Mucosa of rectum (tissue), 2 donors: ENCODE data around the gene HAPLN2.

Experiments
- H3K27ac ChIP-seq, 2 donors: one replicate each; pipeline ENCODE4 v1.7.0; 2013; ENCODE audit warnings: inconsistent platforms in 2 of 2, low read depth in 2 of 2, low read length in 2 of 2
- H3K27me3 ChIP-seq, 2 donors: one replicate each; pipeline ENCODE4 v1.7.0; 2013; ENCODE audit warnings: low read length in 2 of 2; ENCODE audit not compliant: control insufficient read depth in 2 of 2, insufficient read depth in 2 of 2
- H3K36me3 ChIP-seq, 2 donors: one replicate each; pipeline ENCODE4 v1.7.0; 2013; ENCODE audit warnings: low read length in 2 of 2; ENCODE audit not compliant: control insufficient read depth in 2 of 2, insufficient read depth in 2 of 2
- H3K4me1 ChIP-seq, 2 donors: one replicate each; pipeline ENCODE4 v1.7.0; 2013; ENCODE audit warnings: low read length in 2 of 2, mild to moderate bottlenecking in 1 of 2; ENCODE audit not compliant: control insufficient read depth in 2 of 2, insufficient read depth in 2 of 2
- H3K4me3 ChIP-seq, 2 donors: one replicate each; pipeline ENCODE4 v1.7.0; 2013; ENCODE audit warnings: low read length in 2 of 2
- H3K9ac ChIP-seq, 2 donors: one replicate each; pipeline ENCODE4 v1.7.0; 2013; ENCODE audit warnings: low read length in 2 of 2, low read depth in 1 of 2, mild to moderate bottlenecking in 1 of 2
- H3K9me3 ChIP-seq, 2 donors: one replicate each; pipeline ENCODE4 v1.7.0; 2013; ENCODE audit warnings: low read length in 2 of 2; ENCODE audit not compliant: control insufficient read depth in 2 of 2
- donor health status: healthy.
- donor health status: Normal muscosa, but diverticular disease.

Gene HAPLN2

GRCh38 chr1:156615946-156616345 is 3.3 kb upstream of the HAPLN2 start:
- H3K36me3 ChIP-seq: no peaks in the 10 kb centered on the region
- peak overlapping the region in 1 of 2 donors; percentile 2 for H3K9ac ChIP-seq
- no peaks in the 10 kb centered on the region for H3K9me3 ChIP-seq
- H3K4me1 ChIP-seq: no peaks in the 10 kb centered on the region
- peaks cover 19 to 20% of the 10 kb centered on the region in 2 donors for H3K27me3 ChIP-seq
- no peak overlapping the region for H3K4me3 ChIP-seq
- peak overlapping the region; percentile 18 to 23 for H3K27ac ChIP-seq

GRCh38 chr1:156616463-156616862 is 2.8 kb upstream of the HAPLN2 start:
- H3K9me3 ChIP-seq: no peaks in the 10 kb centered on the region
- peak overlapping the region in 1 of 2 donors; percentile 16 for H3K27ac ChIP-seq
- no peak overlapping the region for H3K4me3 ChIP-seq
- no peak overlapping the region for H3K9ac ChIP-seq
- no peaks in the 10 kb centered on the region for H3K36me3 ChIP-seq
- peaks cover 19 to 20% of the 10 kb centered on the region in 2 donors for H3K27me3 ChIP-seq
- H3K4me1 ChIP-seq: no peaks in the 10 kb centered on the region

DNA sequence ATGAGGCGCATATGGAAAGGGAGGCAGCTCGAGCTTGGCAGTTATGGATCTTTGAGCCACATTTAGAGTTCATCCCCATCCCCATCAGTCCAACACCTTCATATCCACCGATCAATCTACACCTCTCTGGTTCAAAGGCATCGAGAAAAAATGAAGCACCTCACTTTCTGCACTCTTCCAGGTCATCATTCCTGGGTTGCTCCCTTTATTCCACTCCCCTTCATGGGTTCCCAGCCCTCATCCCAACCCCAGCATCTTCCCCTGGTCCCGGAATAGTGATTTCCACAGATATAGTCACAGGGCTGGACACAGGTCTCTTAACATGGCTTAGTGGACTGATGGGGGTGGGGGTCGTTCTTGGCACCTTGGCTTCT is 354 bp downstream of the HAPLN2 start:
- H3K9ac ChIP-seq: no peak overlapping the region

GRCh38 chr1:156622581-156623297 is 3.5 kb downstream of the HAPLN2 start:
- Histone ChIP-seq H3K27ac (no peak overlapping the region), H3K36me3 (no peaks in the 10 kb centered on the region), H3K4me3 (no peak overlapping the region), H3K9ac (no peak overlapping the region), H3K27me3 (peaks cover 44 to 53% of the 10 kb centered on the region in 2 donors), H3K4me1 (peaks cover 18 to 19% of the 10 kb centered on the region in 2 donors), H3K9me3 (no peaks in the 10 kb centered on the region)

More for the DNA sequence above, 354 bp downstream of the HAPLN2 start:
- Histone ChIP-seq H3K4me1 (peaks cover 7% of the 10 kb centered on the region in 2 donors), H3K27ac (no peak overlapping the region), H3K36me3 (no peaks in the 10 kb centered on the region), H3K27me3 (peaks cover 36 to 37% of the 10 kb centered on the region in 2 donors), H3K9me3 (no peaks in the 10 kb centered on the region), H3K4me3 (no peak overlapping the region)

- Histone ChIP-seq H3K27me3 (peaks cover 44 to 50% of the 10 kb centered on the region in 2 donors), H3K9me3 (no peaks in the 10 kb centered on the region), H3K27ac (no peak overlapping the region), H3K4me1 (peaks cover 18 to 19% of the 10 kb centered on the region in 2 donors), H3K4me3 (peak overlapping the region; percentile 28 to 44), H3K36me3 (no peaks in the 10 kb centered on the region), H3K9ac (no peak overlapping the region)
These were observed 5.0 kb downstream of the HAPLN2 start for GRCh38 chr1:156623946-156624813.

GRCh38 chr1:156624814-156625435 is 5.7 kb downstream of the HAPLN2 start:
- Histone ChIP-seq H3K27me3 (peaks cover 37 to 42% of the 10 kb centered on the region in 2 donors), H3K9ac (no peak overlapping the region)

GRCh38 chr1:156625436-156626078 is 6.3 kb downstream of the HAPLN2 start:
- H3K27me3 ChIP-seq: peaks cover 35 to 39% of the 10 kb centered on the region in 2 donors
- no peaks in the 10 kb centered on the region for H3K36me3 ChIP-seq
- peaks cover 18 to 19% of the 10 kb centered on the region in 2 donors for H3K4me1 ChIP-seq
- H3K27ac ChIP-seq: no peak overlapping the region
- H3K9me3 ChIP-seq: no peaks in the 10 kb centered on the region
- H3K9ac ChIP-seq: peak overlapping the region in 1 of 2 donors; percentile 19
- peak overlapping the region in 1 of 2 donors; percentile 18 for H3K4me3 ChIP-seq

More at GRCh38 chr1:156624814-156625435, 5.7 kb downstream of the HAPLN2 start:
- Histone ChIP-seq H3K4me1 (peaks cover 18 to 19% of the 10 kb centered on the region in 2 donors), H3K27ac (no peak overlapping the region), H3K9me3 (no peaks in the 10 kb centered on the region), H3K36me3 (no peaks in the 10 kb centered on the region), H3K4me3 (peak overlapping the region in 1 of 2 donors; percentile 44)

GRCh38 chr1:156626079-156626438 is 6.8 kb downstream of the HAPLN2 start:
- Histone ChIP-seq H3K9ac (no peak overlapping the region), H3K4me3 (no peak overlapping the region), H3K27ac (no peak overlapping the region), H3K4me1 (peaks cover 18 to 19% of the 10 kb centered on the region in 2 donors), H3K9me3 (no peaks in the 10 kb centered on the region), H3K36me3 (no peaks in the 10 kb centered on the region), H3K27me3 (peaks cover 32 to 39% of the 10 kb centered on the region in 2 donors)

DNA sequence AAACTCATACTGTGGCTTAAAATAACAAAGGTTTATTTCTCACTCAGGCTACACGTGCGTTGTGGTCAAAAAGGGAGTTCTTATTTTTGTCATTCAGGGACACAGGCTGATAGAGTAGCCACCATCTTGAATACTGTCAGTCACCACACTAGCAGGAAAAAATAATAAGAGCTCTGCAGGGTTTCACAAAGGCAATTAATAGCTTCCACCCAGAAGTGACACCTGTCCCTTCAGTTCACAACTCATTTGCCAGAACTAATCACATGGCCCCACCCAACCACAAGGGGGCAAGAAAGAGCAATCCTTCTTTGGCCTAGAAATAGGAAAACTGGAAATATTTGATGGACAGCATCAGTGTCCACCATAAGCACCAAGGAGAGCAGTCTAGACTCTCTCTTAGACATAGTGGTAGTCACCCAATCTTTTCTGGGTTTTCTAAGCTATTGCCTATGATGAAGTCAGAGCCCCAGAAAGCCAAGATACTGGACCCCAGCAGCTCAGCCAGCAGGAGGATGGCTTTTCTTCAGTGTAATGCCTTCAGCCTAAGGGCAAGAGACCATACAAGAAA is 8.2 kb downstream of the HAPLN2 start:
- Histone ChIP-seq H3K27ac (no peak overlapping the region), H3K4me1 (peaks cover 18 to 19% of the 10 kb centered on the region in 2 donors), H3K9me3 (no peaks in the 10 kb centered on the region), H3K27me3 (peaks cover 37 to 47% of the 10 kb centered on the region in 2 donors), H3K4me3 (no peak overlapping the region), H3K36me3 (no peaks in the 10 kb centered on the region), H3K9ac (no peak overlapping the region)
